Adrenal gland (tissue), 5 donors: Measurements from ENCODE around the gene ZNF511.

Experiments
- POLR2A ChIP-seq, 2 donors: fragments of 450-650 bp; IDR thresholded peaks; one replicate each; pipeline ENCODE4 v1.6.1; 2017; ENCODE audit warnings: antibody characterized with exemption in 2 of 2, mild to moderate bottlenecking in 2 of 2, moderate library complexity in 1 of 2
- TF ChIP-seq, protein P1 (sequence below), 6 experiments: fragments of 450-650 bp in 4 of 6; fragments of 200-600 bp in 2 of 6; sonication (generic) in 1 of 6; IDR thresholded peaks; 1 replicate in 5 of 6; 2 replicates in 1 of 6; pipeline versions ENCODE4 v1.5.1 to v1.8.0; 2016 to 2021; ENCODE audit warnings: antibody characterized with exemption in 6 of 6, mild to moderate bottlenecking in 2 of 6, moderate library complexity in 1 of 6
- donor health status: DM: no; HTN: no; CAD: no.

DNA sequence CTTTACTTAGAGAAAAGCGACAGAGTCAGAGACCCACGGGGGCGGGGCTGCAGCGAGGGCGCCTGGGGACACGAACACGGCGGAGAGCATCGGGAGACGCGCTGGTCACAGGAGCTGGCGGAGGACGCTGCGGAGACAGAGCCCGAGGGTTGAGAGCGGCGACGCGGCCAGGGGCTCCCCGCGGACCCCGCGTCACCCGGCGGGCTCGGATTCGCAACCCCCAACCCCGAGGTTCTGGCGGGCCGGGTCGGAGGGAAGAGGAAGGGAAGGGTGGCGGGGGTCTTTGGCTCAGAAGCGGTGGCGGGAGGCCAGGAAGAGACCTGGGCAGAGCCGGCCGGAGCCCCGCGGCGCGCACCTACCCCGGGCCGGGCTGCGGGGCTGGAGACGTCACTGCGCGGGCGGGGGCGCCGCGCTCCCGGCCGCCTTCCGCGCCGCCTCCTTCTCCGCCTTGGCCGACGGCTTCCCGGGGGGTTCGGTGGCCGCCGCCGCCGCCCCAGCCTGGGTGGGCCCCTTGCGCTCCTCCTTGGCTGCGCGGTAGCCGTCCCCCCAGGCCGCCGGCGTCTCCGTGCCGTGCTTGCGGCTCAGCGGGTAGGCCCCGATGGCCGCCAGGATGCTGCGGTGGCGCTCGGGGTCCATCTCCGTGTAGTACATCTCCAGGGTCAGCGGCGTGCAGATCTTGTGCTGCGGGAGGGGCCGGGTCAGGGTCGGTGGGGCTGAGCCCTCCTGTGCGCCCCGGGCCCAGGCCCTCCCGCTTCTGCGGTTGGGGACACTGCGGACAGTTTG, 16.9 kb downstream of the ZNF511 start:
- TF ChIP-seq, protein P1, sequence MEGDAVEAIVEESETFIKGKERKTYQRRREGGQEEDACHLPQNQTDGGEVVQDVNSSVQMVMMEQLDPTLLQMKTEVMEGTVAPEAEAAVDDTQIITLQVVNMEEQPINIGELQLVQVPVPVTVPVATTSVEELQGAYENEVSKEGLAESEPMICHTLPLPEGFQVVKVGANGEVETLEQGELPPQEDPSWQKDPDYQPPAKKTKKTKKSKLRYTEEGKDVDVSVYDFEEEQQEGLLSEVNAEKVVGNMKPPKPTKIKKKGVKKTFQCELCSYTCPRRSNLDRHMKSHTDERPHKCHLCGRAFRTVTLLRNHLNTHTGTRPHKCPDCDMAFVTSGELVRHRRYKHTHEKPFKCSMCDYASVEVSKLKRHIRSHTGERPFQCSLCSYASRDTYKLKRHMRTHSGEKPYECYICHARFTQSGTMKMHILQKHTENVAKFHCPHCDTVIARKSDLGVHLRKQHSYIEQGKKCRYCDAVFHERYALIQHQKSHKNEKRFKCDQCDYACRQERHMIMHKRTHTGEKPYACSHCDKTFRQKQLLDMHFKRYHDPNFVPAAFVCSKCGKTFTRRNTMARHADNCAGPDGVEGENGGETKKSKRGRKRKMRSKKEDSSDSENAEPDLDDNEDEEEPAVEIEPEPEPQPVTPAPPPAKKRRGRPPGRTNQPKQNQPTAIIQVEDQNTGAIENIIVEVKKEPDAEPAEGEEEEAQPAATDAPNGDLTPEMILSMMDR (IDR thresholded peaks at IDR 0.05): no peak
- no peak for TF ChIP-seq POLR2A (IDR thresholded peaks at IDR 0.05)
